Astrocyte (in vitro differentiated cells and primary cell): Measurements from ENCODE around the gene ZFPM1. TPM values are rescaled to one million over a fixed set of nuclear protein-coding genes. Genes with fewer than 3 reads are reported as not detected.

Source experiments
- DNase-seq: peaks from one replicate; pipeline ENCODE4 v3.0.0-alpha.2; 2010; ENCODE audit warnings: low read depth
- FAIRE-seq: peaks from 2 replicates; lab custom pipeline; 2011; peaks lifted over from hg19 to GRCh38; lab: Jason Lieb, UNC
- H2AFZ ChIP-seq: 2 replicates; pipeline ENCODE4 v1.6.0; 2012; ENCODE audit warnings: low read depth, low read length, inconsistent platforms
- H3K27ac ChIP-seq: 2 replicates; pipeline ENCODE4 v1.5.1; 2011; ENCODE audit warnings: low read depth, low read length, inconsistent platforms
- H3K27me3 ChIP-seq: 2 replicates; pipeline ENCODE4 v1.6.0; 2011; ENCODE audit warnings: low read length, inconsistent platforms; ENCODE audit not compliant: insufficient read depth
- H3K36me3 ChIP-seq: 2 replicates; pipeline ENCODE4 v1.5.1; 2011; ENCODE audit warnings: low read length, inconsistent platforms; ENCODE audit not compliant: insufficient read depth
- H3K4me1 ChIP-seq: 2 replicates; pipeline ENCODE4 v1.5.1; 2011; ENCODE audit warnings: low read length, inconsistent platforms; ENCODE audit not compliant: insufficient read depth
- H3K4me2 ChIP-seq: 2 replicates; pipeline ENCODE4 v1.6.0; 2012; ENCODE audit warnings: low read length, inconsistent platforms
- H3K4me3 ChIP-seq: 2 replicates; pipeline ENCODE4 v1.5.1; 2011; ENCODE audit warnings: low read depth, mild to moderate bottlenecking, low read length, inconsistent platforms; ENCODE audit not compliant: insufficient read depth
- H3K79me2 ChIP-seq: 2 replicates; pipeline ENCODE4 v1.6.0; 2012; ENCODE audit warnings: mild to moderate bottlenecking, low read length, inconsistent platforms; ENCODE audit not compliant: insufficient read depth
- H3K9ac ChIP-seq: 2 replicates; pipeline ENCODE4 v1.6.0; 2012; ENCODE audit warnings: mild to moderate bottlenecking, low read length, inconsistent platforms
- H3K9me3 ChIP-seq: 2 replicates; pipeline ENCODE4 v1.5.1; 2012; ENCODE audit warnings: low read depth, mild to moderate bottlenecking, low read length, inconsistent platforms; ENCODE audit not compliant: insufficient read depth
- H4K20me1 ChIP-seq: 2 replicates; pipeline ENCODE4 v1.6.0; 2012; ENCODE audit warnings: low read length, inconsistent platforms; ENCODE audit not compliant: insufficient read depth
- H3K27ac Mint-ChIP-seq: one replicate; pipeline ENCODE4 v1.8.0; 2021; ENCODE audit warnings: mild to moderate bottlenecking, mixed read lengths; ENCODE audit not compliant: unreplicated experiment
- H3K27me3 Mint-ChIP-seq: one replicate; pipeline ENCODE4 v1.8.0; 2021; ENCODE audit warnings: low read depth, mixed read lengths; ENCODE audit not compliant: unreplicated experiment
- H3K36me3 Mint-ChIP-seq: one replicate; pipeline ENCODE4 v1.8.0; 2021; ENCODE audit warnings: low read depth, mixed read lengths; ENCODE audit not compliant: unreplicated experiment
- H3K4me1 Mint-ChIP-seq: one replicate; pipeline ENCODE4 v1.8.0; 2021; ENCODE audit warnings: low read depth, mixed read lengths; ENCODE audit not compliant: unreplicated experiment
- H3K4me3 Mint-ChIP-seq: one replicate; pipeline ENCODE4 v1.8.0; 2021; ENCODE audit warnings: mild to moderate bottlenecking, moderate library complexity, mixed read lengths; ENCODE audit not compliant: unreplicated experiment
- H3K9me3 Mint-ChIP-seq: one replicate; pipeline ENCODE4 v1.8.0; 2021; ENCODE audit warnings: mild to moderate bottlenecking, mixed read lengths; ENCODE audit not compliant: unreplicated experiment
- EZH2 ChIP-seq: IDR thresholded peaks from 2 replicates; pipeline ENCODE4 v1.6.1; 2012; ENCODE audit warnings: mild to moderate bottlenecking, low read length, inconsistent platforms; ENCODE audit not compliant: insufficient read depth
- total RNA-seq: library from RNA; stranded (reverse); gene quantifications from 2 replicates; pipeline ENCODE4 v1.2.1, GENCODE V29; 2021
- TF ChIP-seq, protein P1 (sequence below): IDR thresholded peaks from 2 replicates; pipeline ENCODE4 v1.5.1; 2011; ENCODE audit warnings: low read depth, mild to moderate bottlenecking, inconsistent platforms, low read length, moderate library complexity; ENCODE audit not compliant: insufficient read depth

ZFPM1 gene
- total RNA-seq, 1 donor from 2014 or later, result 8.6 TPM

DNA sequence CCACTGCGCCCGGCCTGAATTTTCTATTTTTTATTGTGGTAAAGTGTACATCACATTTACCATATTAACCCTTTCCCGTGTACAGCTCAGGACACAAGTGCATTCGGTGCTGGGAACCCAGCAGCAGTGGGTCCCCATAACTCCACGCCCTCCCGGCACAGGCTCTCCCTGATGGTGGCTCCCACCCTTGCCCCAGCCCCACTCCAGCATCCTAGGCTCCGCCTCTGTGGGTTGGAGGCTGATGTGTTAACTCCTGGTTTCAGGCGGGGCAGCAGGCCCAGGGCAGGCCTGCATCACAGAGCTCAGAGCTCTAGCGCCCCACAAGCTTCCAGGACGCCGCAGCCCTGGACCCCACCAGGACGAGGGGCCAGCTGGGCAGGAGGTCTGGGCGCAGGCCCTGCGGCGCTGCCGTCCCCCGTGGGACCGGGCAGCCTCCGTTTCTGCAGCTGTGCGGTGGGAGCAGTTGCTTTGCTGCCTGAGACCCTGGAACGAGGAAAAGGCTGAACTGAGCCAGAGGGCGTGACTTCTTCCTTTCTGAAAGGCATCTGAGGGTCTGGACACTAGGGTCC lies 19.6 kb downstream of the ZFPM1 start:
- TF ChIP-seq EZH2, result no peak
- TF ChIP-seq, protein P1, sequence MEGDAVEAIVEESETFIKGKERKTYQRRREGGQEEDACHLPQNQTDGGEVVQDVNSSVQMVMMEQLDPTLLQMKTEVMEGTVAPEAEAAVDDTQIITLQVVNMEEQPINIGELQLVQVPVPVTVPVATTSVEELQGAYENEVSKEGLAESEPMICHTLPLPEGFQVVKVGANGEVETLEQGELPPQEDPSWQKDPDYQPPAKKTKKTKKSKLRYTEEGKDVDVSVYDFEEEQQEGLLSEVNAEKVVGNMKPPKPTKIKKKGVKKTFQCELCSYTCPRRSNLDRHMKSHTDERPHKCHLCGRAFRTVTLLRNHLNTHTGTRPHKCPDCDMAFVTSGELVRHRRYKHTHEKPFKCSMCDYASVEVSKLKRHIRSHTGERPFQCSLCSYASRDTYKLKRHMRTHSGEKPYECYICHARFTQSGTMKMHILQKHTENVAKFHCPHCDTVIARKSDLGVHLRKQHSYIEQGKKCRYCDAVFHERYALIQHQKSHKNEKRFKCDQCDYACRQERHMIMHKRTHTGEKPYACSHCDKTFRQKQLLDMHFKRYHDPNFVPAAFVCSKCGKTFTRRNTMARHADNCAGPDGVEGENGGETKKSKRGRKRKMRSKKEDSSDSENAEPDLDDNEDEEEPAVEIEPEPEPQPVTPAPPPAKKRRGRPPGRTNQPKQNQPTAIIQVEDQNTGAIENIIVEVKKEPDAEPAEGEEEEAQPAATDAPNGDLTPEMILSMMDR, result no peak
- peaks cover 2% of the 10 kb centered on the region for H3K79me2 ChIP-seq
- Mint-ChIP-seq H3K4me1 (no peaks in the 10 kb centered on the region), H3K27me3 (peaks cover 5% of the 10 kb centered on the region), H3K9me3 (peaks cover 2% of the 10 kb centered on the region), H3K36me3 (no peaks in the 10 kb centered on the region), H3K4me3 (no peak overlapping the region), H3K27ac (no peak overlapping the region)
- no peaks in the 10 kb centered on the region for H3K36me3 ChIP-seq
- FAIRE-seq (no peak), DNase-seq (no peak)
- H3K4me2 ChIP-seq, result no peak overlapping the region
- H3K4me3 ChIP-seq, result no peak overlapping the region
- H3K4me1 ChIP-seq, result no peaks in the 10 kb centered on the region
- no peaks in the 10 kb centered on the region for H3K9me3 ChIP-seq
- no peak overlapping the region for H3K27ac ChIP-seq
- no peaks in the 10 kb centered on the region for H3K27me3 ChIP-seq
- no peak overlapping the region for H3K9ac ChIP-seq
- no peak overlapping the region for H2AFZ ChIP-seq
- peaks cover 77% of the 10 kb centered on the region for H4K20me1 ChIP-seq

DNA sequence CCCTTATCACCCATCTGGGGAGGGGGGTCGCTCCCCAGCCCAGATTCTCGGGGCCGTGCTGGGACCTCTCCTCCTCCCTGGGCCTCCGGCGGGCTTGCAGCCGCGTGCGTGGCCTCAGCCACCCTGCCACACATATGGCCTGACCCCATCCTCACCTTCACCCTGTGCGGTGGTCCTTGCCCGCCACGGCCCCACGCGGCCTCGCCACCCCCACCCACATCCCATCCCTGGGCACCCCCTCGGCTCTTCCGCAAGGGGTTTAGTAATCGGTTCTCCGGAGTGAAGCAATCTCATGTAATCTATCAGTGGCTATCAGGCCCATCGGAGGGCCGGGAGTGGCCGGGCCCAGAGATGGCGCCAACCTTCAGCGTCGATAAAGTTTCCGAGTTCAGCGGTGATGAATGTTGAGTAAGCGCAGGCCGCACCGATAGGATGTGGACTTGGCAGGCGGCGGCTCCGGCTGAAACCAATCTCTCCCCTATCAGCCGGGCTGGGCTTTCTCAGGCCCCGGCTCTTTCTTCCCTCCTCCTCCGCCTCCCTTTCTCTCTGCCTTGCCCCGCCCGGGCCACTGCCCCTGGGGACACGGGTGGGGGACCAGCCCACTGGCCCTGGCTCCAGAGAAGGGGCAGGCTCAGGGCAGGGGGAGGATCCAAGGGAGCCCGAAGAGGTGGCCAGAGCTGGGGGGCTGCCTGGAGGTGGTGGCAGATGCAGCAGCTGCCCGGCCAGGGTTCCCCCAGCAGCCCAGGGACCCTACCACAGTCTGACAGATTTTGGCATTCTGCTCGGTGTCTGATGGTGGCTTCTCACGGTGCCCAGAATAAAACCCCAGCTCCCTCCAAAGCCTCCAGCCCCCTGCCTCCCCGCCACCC lies 20.8 kb downstream of the ZFPM1 start:
- Histone ChIP-seq H3K4me2 (no peak overlapping the region), H2AFZ (no peak overlapping the region), H3K27me3 (no peaks in the 10 kb centered on the region), H3K9me3 (no peaks in the 10 kb centered on the region), H3K9ac (no peak overlapping the region), H3K79me2 (peaks cover 2% of the 10 kb centered on the region), H4K20me1 (peaks cover 82% of the 10 kb centered on the region), H3K4me3 (no peak overlapping the region), H3K27ac (no peak overlapping the region), H3K4me1 (no peaks in the 10 kb centered on the region), H3K36me3 (no peaks in the 10 kb centered on the region)
- no peaks in the 10 kb centered on the region for H3K4me1 Mint-ChIP-seq
- TF ChIP-seq, protein P1, result no peak
- TF ChIP-seq EZH2, result no peak
- no peak for FAIRE-seq
- H3K27me3 Mint-ChIP-seq, result peaks cover 5% of the 10 kb centered on the region
- H3K9me3 Mint-ChIP-seq, result peaks cover 3% of the 10 kb centered on the region
- H3K27ac Mint-ChIP-seq, result no peak overlapping the region
- no peak overlapping the region for H3K4me3 Mint-ChIP-seq
- DNase-seq, result peak; percentile 39
- H3K36me3 Mint-ChIP-seq, result no peaks in the 10 kb centered on the region

DNA sequence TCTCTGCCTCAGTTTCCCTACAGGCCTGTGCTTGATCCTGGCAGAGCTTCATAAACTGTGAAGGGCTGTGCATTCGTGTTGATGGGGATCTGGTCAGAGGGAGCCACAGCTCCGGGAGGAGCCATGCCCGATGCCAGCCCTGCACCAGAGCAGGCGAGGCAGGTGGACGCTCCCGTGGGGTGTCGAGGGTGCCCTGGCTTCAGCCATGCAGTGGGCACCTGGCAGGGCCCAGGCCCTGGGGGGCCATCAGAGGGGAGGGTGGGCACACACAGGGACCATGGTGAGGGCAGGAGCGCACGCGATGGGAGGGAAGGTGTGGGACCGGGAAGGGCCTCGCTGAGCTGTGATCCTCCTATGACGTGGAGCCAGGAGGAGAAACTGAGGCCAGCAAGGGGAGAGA lies 22.0 kb downstream of the ZFPM1 start:
- H3K9me3 ChIP-seq, result no peaks in the 10 kb centered on the region
- no peak overlapping the region for H3K4me3 ChIP-seq
- peaks cover 2% of the 10 kb centered on the region for H3K79me2 ChIP-seq
- no peak for FAIRE-seq
- H3K4me1 Mint-ChIP-seq, result no peaks in the 10 kb centered on the region
- no peaks in the 10 kb centered on the region for H3K36me3 ChIP-seq
- no peak overlapping the region for H3K9ac ChIP-seq
- H3K27me3 ChIP-seq, result no peaks in the 10 kb centered on the region
- no peaks in the 10 kb centered on the region for H3K4me1 ChIP-seq
- DNase-seq, result no peak
- H3K27me3 Mint-ChIP-seq, result peaks cover 5% of the 10 kb centered on the region
- H3K27ac ChIP-seq, result no peak overlapping the region
- peaks cover 3% of the 10 kb centered on the region for H3K9me3 Mint-ChIP-seq
- no peak overlapping the region for H3K27ac Mint-ChIP-seq
- TF ChIP-seq, protein P1, result no peak
- TF ChIP-seq EZH2, result no peak
- H3K4me3 Mint-ChIP-seq, result no peak overlapping the region
- H4K20me1 ChIP-seq, result peaks cover 80% of the 10 kb centered on the region
- H3K36me3 Mint-ChIP-seq, result no peaks in the 10 kb centered on the region
- no peak overlapping the region for H3K4me2 ChIP-seq
- no peak overlapping the region for H2AFZ ChIP-seq
